Esophagus muscularis mucosa (tissue), 3 donors: ENCODE results near the gene C11orf65.

Experiments
- CTCF ChIP-seq, 3 experiments: fragments of 200-600 bp in 2 of 3; fragments of 450-650 bp in 1 of 3; sonication (generic) in 2 of 3; IDR thresholded peaks; one replicate each; pipeline ENCODE4 v1.5.1; 2017 to 2019; ENCODE audit warnings: antibody characterized with exemption in 3 of 3, mild to moderate bottlenecking in 2 of 3, moderate library complexity in 1 of 3
- POLR2A ChIP-seq: fragments of 450-650 bp; IDR thresholded peaks from one replicate; pipeline ENCODE4 v1.6.1; 2017; ENCODE audit warnings: antibody characterized with exemption, moderate library complexity, mild to moderate bottlenecking, low read depth

GRCh38 chr11:108414958-108415357 is 52.4 kb downstream of the C11orf65 start:
- TF ChIP-seq CTCF (IDR thresholded peaks at IDR 0.05) (no peak), POLR2A (no peak)
